Measurements from ENCODE around the gene DNAJC11.
"Not testable (repeated sequence)": the region's sequence is repeated elsewhere in the genome, so short reads cannot be mapped to it uniquely, and the experiment has no call there.

The DNAJC11 gene

DNA sequence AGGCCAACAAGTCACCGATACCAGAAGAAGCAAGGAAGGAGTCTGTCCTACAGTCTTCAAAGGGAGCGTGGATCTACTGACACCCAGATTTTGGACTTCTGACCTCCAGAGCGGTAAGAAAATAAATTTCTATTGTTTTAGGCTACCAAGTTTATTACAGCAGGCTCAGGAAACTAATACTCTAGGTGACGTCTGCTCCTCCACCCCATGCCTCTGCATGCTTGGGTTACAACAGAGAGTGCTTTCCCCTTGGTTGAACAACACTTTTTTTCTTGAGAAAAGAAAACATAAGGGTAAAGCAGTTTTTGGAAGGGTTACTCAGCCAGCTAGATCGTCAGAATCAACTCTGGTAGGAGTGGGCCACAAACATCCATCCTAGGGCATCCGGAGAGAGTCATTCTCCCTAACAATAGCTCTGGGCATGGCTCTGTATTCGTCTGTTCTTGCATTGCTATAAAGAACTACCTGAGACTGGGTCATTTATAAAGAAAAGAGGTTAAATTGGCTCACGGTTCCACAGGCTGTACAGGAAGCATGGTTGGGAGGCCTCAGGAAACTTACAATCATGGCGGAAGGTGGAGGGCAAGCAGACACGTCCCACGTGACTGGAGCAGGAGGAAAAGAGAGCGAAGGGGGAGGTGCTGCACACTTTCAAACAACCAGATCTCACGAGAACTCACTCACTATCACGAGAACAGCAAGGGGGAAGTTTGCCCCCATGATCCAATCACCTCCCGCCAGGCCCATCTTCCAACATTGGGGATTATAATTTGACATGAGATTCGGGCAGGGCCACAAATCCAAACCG is 22.2 kb upstream of the DNAJC11 start:
- TF ChIP-seq, protein P1, sequence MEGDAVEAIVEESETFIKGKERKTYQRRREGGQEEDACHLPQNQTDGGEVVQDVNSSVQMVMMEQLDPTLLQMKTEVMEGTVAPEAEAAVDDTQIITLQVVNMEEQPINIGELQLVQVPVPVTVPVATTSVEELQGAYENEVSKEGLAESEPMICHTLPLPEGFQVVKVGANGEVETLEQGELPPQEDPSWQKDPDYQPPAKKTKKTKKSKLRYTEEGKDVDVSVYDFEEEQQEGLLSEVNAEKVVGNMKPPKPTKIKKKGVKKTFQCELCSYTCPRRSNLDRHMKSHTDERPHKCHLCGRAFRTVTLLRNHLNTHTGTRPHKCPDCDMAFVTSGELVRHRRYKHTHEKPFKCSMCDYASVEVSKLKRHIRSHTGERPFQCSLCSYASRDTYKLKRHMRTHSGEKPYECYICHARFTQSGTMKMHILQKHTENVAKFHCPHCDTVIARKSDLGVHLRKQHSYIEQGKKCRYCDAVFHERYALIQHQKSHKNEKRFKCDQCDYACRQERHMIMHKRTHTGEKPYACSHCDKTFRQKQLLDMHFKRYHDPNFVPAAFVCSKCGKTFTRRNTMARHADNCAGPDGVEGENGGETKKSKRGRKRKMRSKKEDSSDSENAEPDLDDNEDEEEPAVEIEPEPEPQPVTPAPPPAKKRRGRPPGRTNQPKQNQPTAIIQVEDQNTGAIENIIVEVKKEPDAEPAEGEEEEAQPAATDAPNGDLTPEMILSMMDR (conservative IDR thresholded peaks at IDR 0.05; ENCODE audit: low read depth, low read length), result no peak
- DNase-seq (ENCODE audit: low read depth), result no peak
- no peak overlapping the region for H3K4me3 ChIP-seq (ENCODE audit: low read depth, low read length)

DNA sequence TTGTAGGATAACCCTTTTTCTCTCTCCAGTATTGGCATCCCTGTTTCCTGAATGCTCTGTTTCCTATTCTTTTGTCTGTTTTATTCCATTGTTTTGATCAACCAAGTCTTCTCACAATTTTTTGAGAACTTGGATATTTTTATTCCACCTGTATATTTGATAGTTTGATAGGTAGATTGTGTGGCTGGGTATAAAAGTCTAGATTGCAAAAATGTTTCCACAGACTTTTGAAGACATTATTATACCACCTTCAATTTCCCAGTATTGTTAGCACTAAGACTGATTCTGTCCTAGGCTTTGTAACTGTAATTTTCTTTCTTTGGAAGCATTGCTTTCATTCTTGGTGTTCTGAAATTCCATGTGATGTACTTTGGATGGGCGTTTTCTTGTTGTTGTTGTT is 9.6 kb upstream of the DNAJC11 start:
- H3K4me3 ChIP-seq (ENCODE audit: low read depth, low read length), result no peak overlapping the region
- DNase-seq (ENCODE audit: low read depth), result no peak
- TF ChIP-seq, protein P1 (conservative IDR thresholded peaks at IDR 0.05; ENCODE audit: low read depth, low read length), result no peak

DNA sequence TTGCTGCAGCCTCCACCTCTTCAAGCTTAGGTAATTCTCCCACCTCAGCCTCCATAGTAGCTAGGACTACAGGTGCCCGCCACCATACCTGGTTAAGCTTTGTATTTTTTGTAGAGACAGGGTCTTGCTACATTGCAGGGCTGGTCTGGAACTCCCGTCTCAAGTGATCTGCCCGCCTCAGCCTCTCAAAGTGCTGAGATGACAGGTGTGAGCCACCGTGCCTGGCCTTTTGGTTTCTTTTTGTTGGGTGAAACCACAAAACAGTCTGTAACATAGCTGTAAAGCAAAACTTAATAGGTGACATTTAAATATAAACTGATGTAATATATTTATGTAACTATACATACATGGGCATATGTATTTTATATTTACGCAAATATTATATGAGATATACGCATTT is 3.1 kb upstream of the DNAJC11 start:
- DNase-seq (ENCODE audit: low read depth), result no peak
- TF ChIP-seq, protein P1 (conservative IDR thresholded peaks at IDR 0.05; ENCODE audit: low read depth, low read length), result no peak

GRCh38 chr1:6703016-6703415 is 1.4 kb upstream of the DNAJC11 start:
- TF ChIP-seq, protein P1 (conservative IDR thresholded peaks at IDR 0.05; ENCODE audit: low read depth, low read length), result no peak
- no peak for DNase-seq (ENCODE audit: low read depth)
- H3K4me3 ChIP-seq (ENCODE audit: low read depth, low read length), result no peak overlapping the region

More for the DNA sequence above, 3.1 kb upstream of the DNAJC11 start:
- H3K4me3 ChIP-seq (ENCODE audit: low read depth, low read length), result no peak overlapping the region

DNA sequence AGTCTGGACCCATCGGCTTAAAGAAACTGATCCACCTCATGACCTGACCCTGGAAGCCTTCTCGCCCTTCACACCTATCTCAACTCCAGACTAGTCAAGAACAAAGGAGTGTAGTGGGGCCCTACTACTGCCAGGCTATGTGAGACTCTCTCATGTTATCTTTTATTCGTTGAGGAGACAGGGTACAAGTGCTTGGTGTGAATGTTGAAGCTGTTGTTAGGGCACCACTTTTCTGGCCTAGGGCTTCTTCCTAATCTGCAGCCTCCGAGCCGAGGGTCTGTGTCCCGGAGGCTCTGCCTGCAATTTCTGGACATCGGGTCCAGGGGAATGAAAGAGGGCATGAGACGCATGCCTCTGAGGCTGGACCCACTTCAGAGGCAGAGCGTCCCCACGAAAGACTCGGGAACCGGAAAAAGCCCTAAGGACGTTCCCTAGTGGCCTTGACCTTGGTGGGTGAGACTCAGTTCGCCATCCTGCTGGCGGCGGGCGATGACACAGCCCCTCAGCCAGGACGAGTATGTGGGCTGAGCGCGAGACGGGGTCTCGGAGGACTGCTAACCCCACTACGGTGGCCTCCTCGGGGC is 671 bp downstream of the DNAJC11 start:
- no peak for DNase-seq (ENCODE audit: low read depth)
- TF ChIP-seq, protein P1 (conservative IDR thresholded peaks at IDR 0.05; ENCODE audit: low read depth, low read length), result no peak

DNA sequence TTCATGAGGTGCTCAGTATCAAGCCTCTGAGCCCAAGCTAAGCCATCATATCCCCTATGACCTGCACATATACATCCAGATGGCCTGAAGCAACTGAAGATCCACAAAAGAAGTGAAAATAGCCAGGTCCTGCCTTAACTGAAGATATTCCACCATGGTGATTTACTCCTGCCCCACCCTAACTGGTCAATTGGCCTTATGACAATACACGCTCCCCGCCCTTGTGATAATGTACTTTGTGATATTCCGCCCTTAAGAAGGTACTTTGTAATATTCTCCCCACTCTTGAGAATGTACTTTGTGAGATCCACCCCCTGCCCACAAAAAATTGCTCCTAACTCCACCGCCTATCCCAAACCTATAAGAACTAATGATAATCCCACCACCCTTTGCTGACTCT is 1.7 kb downstream of the DNAJC11 start:
- DNase-seq (ENCODE audit: low read depth); H3K4me3 ChIP-seq (ENCODE audit: low read depth, low read length): not testable (repeated sequence)

More for the DNA sequence above, 671 bp downstream of the DNAJC11 start:
- peak overlapping the region; percentile 93 for H3K4me3 ChIP-seq (ENCODE audit: low read depth, low read length)

GRCh38 chr1:6695868-6696267 is 5.7 kb downstream of the DNAJC11 start:
- TF ChIP-seq, protein P1 (conservative IDR thresholded peaks at IDR 0.05; ENCODE audit: low read depth, low read length), result no peak
- DNase-seq (ENCODE audit: low read depth), result peak; percentile 64
- H3K4me3 ChIP-seq (ENCODE audit: low read depth, low read length), result no peak overlapping the region
